PFSK-1 (cell line): ENCODE measurements around the gene TEDC2.

ENCODE experiments used
- FOXP2 ChIP-seq: optimal IDR thresholded peaks from 2 replicates; pipeline ENCODE3; 2011; ENCODE audit warnings: borderline replicate concordance, control low read depth, inconsistent platforms; ENCODE audit not compliant: insufficient read depth; ENCODE audit errors: extremely low read length, extremely low read depth
- POLR2AphosphoS5 ChIP-seq: IDR thresholded peaks from 2 replicates; pipeline ENCODE4 v1.6.1; 2012; ENCODE audit warnings: low read depth, mild to moderate bottlenecking, control low read depth, low read length, moderate library complexity
- TAF1 ChIP-seq: IDR thresholded peaks from 2 replicates; pipeline ENCODE4 v1.6.1; 2012; ENCODE audit warnings: low read length, control low read depth, borderline replicate concordance; ENCODE audit not compliant: insufficient read depth
- TF ChIP-seq, protein P1 (sequence below), 2 experiments: IDR thresholded peaks; 2 replicates each; pipeline versions ENCODE4 v1.6.1 to v1.8.0; 2011 to 2012; ENCODE audit warnings: low read depth in 2 of 2, low read length in 2 of 2, control low read depth in 1 of 2, inconsistent platforms in 1 of 2, mild to moderate bottlenecking in 1 of 2, moderate library complexity in 1 of 2; ENCODE audit not compliant: insufficient read depth in 1 of 2

DNA sequence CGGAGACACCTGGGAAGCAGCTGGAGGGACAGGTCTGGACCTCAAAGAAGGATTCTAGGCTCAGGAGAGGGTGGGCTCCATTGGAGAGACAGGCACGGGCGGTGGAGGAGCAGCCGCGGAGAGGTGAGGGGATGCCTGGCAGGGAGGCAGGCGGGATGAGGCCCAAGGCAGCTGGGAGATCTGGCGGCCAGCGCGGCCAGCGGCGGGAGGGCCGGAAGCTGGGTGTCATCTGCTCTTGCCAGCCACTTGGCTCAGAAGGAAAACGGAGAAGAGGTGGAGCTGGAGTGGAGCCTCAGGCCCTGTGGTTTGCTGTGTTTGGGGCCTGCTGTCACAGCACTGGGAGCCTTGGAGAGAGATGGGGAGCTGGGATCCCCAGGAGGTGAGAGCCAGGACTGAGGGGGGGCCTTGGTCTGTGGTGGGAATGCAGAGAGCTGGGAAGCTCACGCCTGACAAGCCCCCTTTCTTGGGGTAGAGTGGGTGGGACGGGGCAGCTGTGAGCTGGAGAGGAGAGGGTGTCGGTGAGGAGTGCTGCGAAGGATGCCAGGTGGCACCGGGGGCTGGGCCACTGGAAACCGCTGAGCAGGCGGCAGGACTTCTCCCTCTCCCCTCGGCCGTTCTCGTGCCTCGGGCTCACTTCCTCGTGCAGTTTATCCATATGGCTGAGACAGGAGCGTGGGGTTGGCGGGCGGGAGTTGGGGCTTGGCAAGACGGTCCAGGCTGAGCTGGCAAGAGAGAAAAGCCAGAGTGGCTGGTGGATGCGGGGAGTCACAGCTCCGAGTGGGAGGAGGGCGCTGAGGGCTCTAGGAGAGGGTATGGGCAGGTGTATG is 23.0 kb downstream of the TEDC2 start:
- no peak for TF ChIP-seq POLR2AphosphoS5
- no peak for TF ChIP-seq TAF1
- TF ChIP-seq, protein P1, sequence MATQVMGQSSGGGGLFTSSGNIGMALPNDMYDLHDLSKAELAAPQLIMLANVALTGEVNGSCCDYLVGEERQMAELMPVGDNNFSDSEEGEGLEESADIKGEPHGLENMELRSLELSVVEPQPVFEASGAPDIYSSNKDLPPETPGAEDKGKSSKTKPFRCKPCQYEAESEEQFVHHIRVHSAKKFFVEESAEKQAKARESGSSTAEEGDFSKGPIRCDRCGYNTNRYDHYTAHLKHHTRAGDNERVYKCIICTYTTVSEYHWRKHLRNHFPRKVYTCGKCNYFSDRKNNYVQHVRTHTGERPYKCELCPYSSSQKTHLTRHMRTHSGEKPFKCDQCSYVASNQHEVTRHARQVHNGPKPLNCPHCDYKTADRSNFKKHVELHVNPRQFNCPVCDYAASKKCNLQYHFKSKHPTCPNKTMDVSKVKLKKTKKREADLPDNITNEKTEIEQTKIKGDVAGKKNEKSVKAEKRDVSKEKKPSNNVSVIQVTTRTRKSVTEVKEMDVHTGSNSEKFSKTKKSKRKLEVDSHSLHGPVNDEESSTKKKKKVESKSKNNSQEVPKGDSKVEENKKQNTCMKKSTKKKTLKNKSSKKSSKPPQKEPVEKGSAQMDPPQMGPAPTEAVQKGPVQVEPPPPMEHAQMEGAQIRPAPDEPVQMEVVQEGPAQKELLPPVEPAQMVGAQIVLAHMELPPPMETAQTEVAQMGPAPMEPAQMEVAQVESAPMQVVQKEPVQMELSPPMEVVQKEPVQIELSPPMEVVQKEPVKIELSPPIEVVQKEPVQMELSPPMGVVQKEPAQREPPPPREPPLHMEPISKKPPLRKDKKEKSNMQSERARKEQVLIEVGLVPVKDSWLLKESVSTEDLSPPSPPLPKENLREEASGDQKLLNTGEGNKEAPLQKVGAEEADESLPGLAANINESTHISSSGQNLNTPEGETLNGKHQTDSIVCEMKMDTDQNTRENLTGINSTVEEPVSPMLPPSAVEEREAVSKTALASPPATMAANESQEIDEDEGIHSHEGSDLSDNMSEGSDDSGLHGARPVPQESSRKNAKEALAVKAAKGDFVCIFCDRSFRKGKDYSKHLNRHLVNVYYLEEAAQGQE (IDR thresholded peaks at IDR 0.05; ENCODE audit: insufficient read depth in 1 of 2, low read depth in 2 of 2, low read length in 2 of 2): no peak
- no peak for TF ChIP-seq FOXP2
